ENCODE results near the gene ATXN7L2. TPM values are rescaled to one million over a fixed set of nuclear protein-coding genes. Genes with fewer than 3 reads are reported as not detected.
A peak's percentile ranks its signal among the peaks of the same experiment; 100 is the strongest.

Gene ATXN7L2
- total and polyA plus RNA-seq, 10 of the 15 experiments (the other 5 are each of a cell fraction or from before 2014, with no cell fraction given), result 0.27 to 7.4 (median 4.9) TPM

DNA sequence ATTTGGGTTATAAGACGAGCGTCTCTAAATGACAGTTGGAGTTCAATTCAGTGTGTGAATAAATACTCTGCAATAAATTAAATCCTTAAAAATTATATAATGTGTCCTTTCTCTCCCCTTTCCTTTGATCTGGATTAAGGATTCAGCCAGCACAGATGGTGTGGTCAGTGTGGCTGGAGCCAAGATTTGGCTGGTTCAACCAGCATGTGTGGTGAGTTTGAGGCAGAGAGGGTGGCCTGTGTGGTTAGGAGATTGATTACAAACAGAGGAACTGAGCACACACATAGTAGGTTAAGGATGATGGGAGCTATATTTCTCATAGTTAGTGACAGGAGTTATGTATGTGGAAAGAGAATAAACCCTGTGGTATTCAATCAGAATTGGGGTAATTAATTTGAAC, 40.0 kb downstream of the ATXN7L2 start:
- no peak overlapping the region for H2AFZ ChIP-seq (ENCODE audit: control insufficient read depth, low read depth, low read length)
- H3K9me3 ChIP-seq (replicated peaks; ENCODE audit: control insufficient read depth, insufficient read depth, low read length), result no peaks in the 10 kb centered on the region
- no peak overlapping the region for H3K27ac ChIP-seq (ENCODE audit: control insufficient read depth, insufficient read depth)
- peaks cover 0 to 3% of the 10 kb centered on the region in 2 experiments; a peak in 3 of 4 replicates for H3K27me3 ChIP-seq (replicated peaks in 1 of 2; ENCODE audit: control insufficient read depth in 2 of 2, insufficient read depth in 2 of 2, low read length in 1 of 2)
- H4K20me1 ChIP-seq (ENCODE audit: control insufficient read depth, insufficient read depth), result no peaks in the 10 kb centered on the region
- ChIA-PET CTCF (interaction anchor here (1.0 to 21.3 kb wide), 3 partner anchors 9 to 424 kb away, joined by 3 to 1280 read pairs (median 16); partner anchors contain the start of genes AMIGO1 and CYB561D1), POLR2A (no interaction called here), SMC1A (ENCODE audit: uncharacterized antibody, unreplicated experiment) (interaction anchor here (1.0 to 12.8 kb wide), 4 partner anchors 9 to 31 kb away, joined by 3 to 205 read pairs (median 6); partner anchors contain the start of genes AMIGO1 and CYB561D1), RAD21 (ENCODE audit: unreplicated experiment) (interaction anchor here (1.5 to 1.9 kb wide), 2 partner anchors 25 to 31 kb away, joined by 3 to 5 read pairs; no protein-coding TSS in a partner anchor)
- H3K4me3 ChIP-seq, result no peak overlapping the region
- no peaks in the 10 kb centered on the region for H3K36me3 ChIP-seq (ENCODE audit: control insufficient read depth in 2 of 2, insufficient read depth in 2 of 2, low read length in 1 of 2)
- 78% methylated on average over 2 of the region's 2 CpGs for WGBS (ENCODE audit: insufficient coverage, insufficient replicate concordance, low lambda C conversion rate, missing lambda C conversion rate)
- ATAC-seq (no peak), FAIRE-seq (no peak), DNase-seq (ENCODE audit: low read depth, low spot score) (no peak)
- no peak overlapping the region for H3K4me2 ChIP-seq (ENCODE audit: control insufficient read depth, insufficient read depth)
- no peaks in the 10 kb centered on the region for H3K79me2 ChIP-seq (ENCODE audit: control insufficient read depth, insufficient read depth, low read length)
- no peak overlapping the region for H3K9ac ChIP-seq (ENCODE audit: control insufficient read depth, insufficient read depth, low read length)
- TF ChIP-seq RAD21 (IDR thresholded peaks at IDR 0.05; ENCODE audit: insufficient read depth, low read depth, low read length), result no peak
- TF ChIP-seq RUNX3 (IDR thresholded peaks at IDR 0.05; ENCODE audit: low read length), result peak; percentile 37; the same call in 1 of the 2 replicates
- no peak for TF ChIP-seq NFIC (IDR thresholded peaks at IDR 0.05; ENCODE audit: low read depth, low read length)
- TF ChIP-seq TCF3 (IDR thresholded peaks at IDR 0.05; ENCODE audit: borderline replicate concordance, insufficient read depth, low read depth, low read length), result no peak
- TF ChIP-seq IKZF2 (IDR thresholded peaks at IDR 0.05), result peak in 1 of 2 experiments; percentile 35; a peak in 1 of 4 replicates
- TF ChIP-seq ETV6 (conservative IDR thresholded peaks at IDR 0.05 in 1 of 2, IDR thresholded peaks at IDR 0.05 in 1 of 2; ENCODE audit: borderline replicate concordance in 1 of 2, low read depth in 1 of 2), result no peak
- TF ChIP-seq SMAD5 (IDR thresholded peaks at IDR 0.05; ENCODE audit: low read depth), result no peak
- TF ChIP-seq POLR2AphosphoS2 (IDR thresholded peaks at IDR 0.05; ENCODE audit: low read depth, low read length), result no peak
- TF ChIP-seq NR2F1 (conservative IDR thresholded peaks at IDR 0.05), result no peak
- no peak for TF ChIP-seq SREBF2 (IDR thresholded peaks at IDR 0.05; ENCODE audit: low read length)
- H3K4me1 ChIP-seq (ENCODE audit: control insufficient read depth, insufficient read depth, low read length), result peaks cover 19% of the 10 kb centered on the region
- BruUV-seq (replicated peaks), result no TSS peak
- intact Hi-C loops (cut with micrococcal nuclease; ENCODE audit: unreplicated experiment), result no loop called here
- in situ Hi-C loops (cut with MboI), result no loop called here

Data from GM12878 (cell line).